Ishikawa (cell line): Measurements from ENCODE around the gene GTF3C5.

Source experiments
- CEBPB ChIP-seq: IDR thresholded peaks from 2 replicates; pipeline ENCODE4 v1.6.1; 2012
- EP300 ChIP-seq: IDR thresholded peaks from 2 replicates; pipeline ENCODE4 v1.6.1; 2012; ENCODE audit warnings: borderline replicate concordance
- FOXM1 ChIP-seq: IDR thresholded peaks from 2 replicates; pipeline ENCODE4 v1.6.1; 2012; ENCODE audit warnings: low read depth, borderline replicate concordance
- NFIC ChIP-seq: IDR thresholded peaks from 2 replicates; pipeline ENCODE4 v1.6.1; 2012
- RAD21 ChIP-seq: IDR thresholded peaks from 2 replicates; pipeline ENCODE4 v1.6.1; 2012; ENCODE audit warnings: low read depth
- TAF1 ChIP-seq: IDR thresholded peaks from 2 replicates; pipeline ENCODE4 v1.6.1; 2012; ENCODE audit warnings: low read depth, mild to moderate bottlenecking
- TEAD4 ChIP-seq: IDR thresholded peaks from 2 replicates; pipeline ENCODE4 v1.6.1; 2012
- YY1 ChIP-seq: IDR thresholded peaks from 2 replicates; pipeline ENCODE4 v1.6.1; 2012; ENCODE audit warnings: low read depth
- ZBTB7A ChIP-seq: IDR thresholded peaks from 2 replicates; pipeline ENCODE4 v1.6.1; 2012; ENCODE audit warnings: low read depth
- TF ChIP-seq, protein P1 (sequence below): IDR thresholded peaks from 2 replicates; pipeline ENCODE4 v1.6.1; 2012; ENCODE audit warnings: low read depth, mild to moderate bottlenecking
- TF ChIP-seq, protein P2 (sequence below): IDR thresholded peaks from 2 replicates; pipeline ENCODE4 v1.6.1; 2012

DNA sequence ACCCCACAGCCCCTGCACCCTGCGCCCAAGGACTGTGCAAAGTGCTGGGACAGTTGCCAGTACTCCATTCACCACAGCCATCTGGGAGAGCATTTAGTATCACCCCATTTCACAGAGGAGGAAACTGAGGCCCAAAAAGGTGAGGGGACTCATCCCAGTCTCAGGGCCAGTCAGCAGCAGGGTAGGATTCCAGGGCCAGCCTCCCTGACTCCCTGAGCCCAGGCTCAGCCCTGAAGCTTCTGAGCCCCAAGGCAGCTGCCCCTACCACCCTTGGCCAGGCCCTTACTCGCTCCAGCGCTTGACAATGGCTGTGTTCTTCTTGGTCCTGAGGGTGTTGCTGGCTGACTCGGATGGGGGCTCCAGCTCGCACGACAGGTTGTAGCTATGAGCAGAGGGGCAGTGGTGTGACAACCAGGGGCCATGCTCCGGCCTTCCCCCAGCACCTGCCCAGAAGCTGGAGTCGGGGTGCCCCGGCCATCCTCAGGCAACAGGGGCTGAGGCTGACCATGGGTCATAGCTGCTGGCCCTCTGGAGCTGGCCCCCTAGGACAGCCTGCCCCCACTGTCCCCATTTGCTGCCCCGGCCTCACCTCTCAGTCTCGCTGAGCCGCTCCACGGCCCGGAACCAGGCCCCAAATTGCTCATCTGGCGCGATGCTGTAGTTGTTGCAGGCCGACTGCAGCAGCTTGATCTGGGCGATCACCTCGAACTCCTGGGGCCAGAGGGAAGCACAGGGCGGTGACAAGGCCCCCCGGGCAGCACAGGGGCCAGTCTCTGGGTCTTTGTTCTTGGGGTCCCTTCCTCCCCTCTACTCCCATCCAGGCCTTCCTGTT, 71.6 kb downstream of the GTF3C5 start:
- TF ChIP-seq, protein P1, sequence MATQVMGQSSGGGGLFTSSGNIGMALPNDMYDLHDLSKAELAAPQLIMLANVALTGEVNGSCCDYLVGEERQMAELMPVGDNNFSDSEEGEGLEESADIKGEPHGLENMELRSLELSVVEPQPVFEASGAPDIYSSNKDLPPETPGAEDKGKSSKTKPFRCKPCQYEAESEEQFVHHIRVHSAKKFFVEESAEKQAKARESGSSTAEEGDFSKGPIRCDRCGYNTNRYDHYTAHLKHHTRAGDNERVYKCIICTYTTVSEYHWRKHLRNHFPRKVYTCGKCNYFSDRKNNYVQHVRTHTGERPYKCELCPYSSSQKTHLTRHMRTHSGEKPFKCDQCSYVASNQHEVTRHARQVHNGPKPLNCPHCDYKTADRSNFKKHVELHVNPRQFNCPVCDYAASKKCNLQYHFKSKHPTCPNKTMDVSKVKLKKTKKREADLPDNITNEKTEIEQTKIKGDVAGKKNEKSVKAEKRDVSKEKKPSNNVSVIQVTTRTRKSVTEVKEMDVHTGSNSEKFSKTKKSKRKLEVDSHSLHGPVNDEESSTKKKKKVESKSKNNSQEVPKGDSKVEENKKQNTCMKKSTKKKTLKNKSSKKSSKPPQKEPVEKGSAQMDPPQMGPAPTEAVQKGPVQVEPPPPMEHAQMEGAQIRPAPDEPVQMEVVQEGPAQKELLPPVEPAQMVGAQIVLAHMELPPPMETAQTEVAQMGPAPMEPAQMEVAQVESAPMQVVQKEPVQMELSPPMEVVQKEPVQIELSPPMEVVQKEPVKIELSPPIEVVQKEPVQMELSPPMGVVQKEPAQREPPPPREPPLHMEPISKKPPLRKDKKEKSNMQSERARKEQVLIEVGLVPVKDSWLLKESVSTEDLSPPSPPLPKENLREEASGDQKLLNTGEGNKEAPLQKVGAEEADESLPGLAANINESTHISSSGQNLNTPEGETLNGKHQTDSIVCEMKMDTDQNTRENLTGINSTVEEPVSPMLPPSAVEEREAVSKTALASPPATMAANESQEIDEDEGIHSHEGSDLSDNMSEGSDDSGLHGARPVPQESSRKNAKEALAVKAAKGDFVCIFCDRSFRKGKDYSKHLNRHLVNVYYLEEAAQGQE, result no peak
- TF ChIP-seq ZBTB7A (no peak), NFIC (no peak), TEAD4 (no peak), RAD21 (no peak), EP300 (no peak), FOXM1 (no peak), YY1 (no peak), CEBPB (no peak), TAF1 (no peak)
- TF ChIP-seq, protein P2, sequence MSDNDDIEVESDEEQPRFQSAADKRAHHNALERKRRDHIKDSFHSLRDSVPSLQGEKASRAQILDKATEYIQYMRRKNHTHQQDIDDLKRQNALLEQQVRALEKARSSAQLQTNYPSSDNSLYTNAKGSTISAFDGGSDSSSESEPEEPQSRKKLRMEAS, result no peak
